Stimulated activated CD4-positive, alpha-beta T cell treated with anti-CD3 and anti-CD28 coated beads, Interleukin-2, amount 100 ng/mL, for 24 hours (primary cell): ENCODE measurements around the gene TLCD3B.

ENCODE experiments used
- DNase-seq, 2 donors: peaks; one replicate each; pipeline ENCODE4 v3.0.0-alpha.2; 2020

Gene TLCD3B

DNA sequence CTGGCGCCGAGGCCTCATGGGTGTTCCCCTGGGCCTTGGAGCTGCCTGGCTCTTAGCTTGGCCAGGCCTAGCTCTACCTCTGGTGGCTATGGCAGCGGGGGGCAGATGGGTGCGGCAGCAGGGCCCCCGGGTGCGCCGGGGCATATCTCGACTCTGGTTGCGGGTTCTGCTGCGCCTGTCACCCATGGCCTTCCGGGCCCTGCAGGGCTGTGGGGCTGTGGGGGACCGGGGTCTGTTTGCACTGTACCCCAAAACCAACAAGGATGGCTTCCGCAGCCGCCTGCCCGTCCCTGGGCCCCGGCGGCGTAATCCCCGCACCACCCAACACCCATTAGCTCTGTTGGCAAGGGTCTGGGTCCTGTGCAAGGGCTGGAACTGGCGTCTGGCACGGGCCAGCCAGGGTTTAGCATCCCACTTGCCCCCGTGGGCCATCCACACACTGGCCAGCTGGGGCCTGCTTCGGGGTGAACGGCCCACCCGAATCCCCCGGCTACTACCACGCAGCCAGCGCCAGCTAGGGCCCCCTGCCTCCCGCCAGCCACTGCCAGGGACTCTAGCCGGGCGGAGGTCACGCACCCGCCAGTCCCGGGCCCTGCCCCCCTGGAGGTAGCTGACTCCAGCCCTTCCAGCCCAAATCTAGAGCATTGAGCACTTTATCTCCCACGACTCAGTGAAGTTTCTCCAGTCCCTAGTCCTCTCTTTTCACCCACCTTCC lies 43.5 kb downstream of the TLCD3B start:
- DNase-seq, result no peak

DNA sequence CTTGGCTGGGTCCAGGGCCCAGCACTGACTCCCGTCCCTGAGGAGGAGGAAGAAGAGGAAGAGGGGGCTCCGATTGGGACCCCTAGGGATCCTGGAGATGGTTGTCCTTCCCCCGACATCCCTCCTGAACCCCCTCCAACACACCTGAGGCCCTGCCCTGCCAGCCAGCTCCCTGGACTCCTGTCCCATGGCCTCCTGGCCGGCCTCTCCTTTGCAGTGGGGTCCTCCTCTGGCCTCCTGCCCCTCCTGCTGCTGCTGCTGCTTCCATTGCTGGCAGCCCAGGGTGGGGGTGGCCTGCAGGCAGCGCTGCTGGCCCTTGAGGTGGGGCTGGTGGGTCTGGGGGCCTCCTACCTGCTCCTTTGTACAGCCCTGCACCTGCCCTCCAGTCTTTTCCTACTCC lies 44.1 kb downstream of the TLCD3B start:
- DNase-seq, result no peak

DNA sequence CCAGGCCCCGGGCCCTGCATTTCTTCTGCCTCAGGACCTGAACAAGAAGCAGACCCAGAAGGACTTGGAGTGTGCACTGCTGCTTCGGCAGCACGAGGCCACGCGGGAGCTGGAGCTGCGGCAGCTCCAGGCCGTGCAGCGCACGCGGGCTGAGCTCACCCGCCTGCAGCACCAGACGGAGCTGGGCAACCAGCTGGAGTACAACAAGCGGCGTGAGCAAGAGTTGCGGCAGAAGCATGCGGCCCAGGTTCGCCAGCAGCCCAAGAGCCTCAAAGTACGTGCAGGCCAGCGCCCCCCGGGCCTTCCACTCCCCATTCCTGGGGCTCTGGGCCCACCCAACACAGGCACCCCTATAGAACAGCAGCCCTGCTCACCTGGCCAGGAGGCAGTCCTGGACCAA lies 44.8 kb downstream of the TLCD3B start:
- DNase-seq, result no peak

DNA sequence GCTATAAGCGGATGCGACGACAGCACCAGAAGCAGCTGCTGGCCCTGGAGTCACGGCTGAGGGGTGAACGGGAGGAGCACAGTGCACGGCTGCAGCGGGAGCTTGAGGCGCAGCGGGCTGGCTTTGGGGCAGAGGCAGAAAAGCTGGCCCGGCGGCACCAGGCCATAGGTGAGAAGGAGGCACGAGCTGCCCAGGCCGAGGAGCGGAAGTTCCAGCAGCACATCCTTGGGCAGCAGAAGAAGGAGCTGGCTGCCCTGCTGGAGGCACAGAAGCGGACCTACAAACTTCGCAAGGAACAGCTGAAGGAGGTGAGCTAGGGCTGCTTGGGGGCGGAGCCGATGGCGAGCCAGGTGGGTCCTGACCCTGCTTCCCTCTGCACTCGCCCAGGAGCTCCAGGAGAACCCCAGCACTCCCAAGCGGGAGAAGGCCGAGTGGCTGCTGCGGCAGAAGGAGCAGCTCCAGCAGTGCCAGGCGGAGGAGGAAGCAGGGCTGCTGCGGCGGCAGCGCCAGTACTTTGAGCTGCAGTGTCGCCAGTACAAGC lies 45.7 kb downstream of the TLCD3B start:
- no peak for DNase-seq

DNA sequence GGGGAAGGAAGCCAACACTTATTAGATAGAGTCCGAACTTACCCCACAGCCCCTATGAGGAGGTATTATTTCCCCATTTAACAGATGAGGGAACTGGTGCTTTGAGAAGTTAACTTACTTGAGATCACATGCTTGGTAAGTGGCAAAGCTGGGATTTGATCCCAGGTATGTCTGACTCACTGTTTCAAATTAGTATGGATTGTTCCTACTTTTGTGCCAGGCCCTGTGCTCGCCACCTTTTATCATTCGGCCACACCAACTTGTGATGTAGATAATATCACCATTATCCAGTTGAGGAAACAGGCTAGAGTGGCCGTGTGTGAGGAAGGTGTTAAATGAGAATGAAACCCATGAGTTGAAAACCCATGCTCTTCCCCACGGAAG lies 46.3 kb downstream of the TLCD3B start:
- no peak for DNase-seq

DNA sequence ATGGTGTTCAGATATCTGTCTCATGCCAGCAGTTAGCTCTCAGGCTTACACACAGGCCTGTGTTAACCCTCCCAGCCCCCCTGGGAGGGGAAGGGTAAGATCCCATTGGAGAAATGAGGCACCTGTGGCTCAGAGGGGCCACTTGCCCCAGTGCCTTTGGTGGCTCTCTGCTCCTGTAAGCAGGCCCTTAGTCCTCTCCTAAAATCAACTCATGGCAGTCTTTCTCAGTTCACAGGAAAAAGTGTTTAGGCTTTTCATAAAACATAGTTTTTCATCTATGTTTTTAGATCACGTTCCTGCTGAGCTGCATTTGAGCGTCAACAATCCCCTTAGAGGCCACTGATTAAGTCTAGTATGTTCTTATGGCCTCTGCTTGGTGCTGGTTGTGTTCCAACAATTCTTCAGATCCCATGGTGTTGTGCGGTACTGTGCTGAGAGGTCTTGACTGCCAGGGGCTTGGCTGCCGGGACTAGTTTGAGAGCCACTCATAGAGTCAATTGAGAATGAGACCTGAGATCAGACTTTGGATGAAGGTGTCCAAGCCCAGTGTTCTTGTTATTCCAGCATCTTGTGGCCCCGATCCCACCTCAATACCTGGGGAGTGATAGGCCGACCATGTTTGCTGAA lies 46.8 kb downstream of the TLCD3B start:
- DNase-seq, result no peak

DNA sequence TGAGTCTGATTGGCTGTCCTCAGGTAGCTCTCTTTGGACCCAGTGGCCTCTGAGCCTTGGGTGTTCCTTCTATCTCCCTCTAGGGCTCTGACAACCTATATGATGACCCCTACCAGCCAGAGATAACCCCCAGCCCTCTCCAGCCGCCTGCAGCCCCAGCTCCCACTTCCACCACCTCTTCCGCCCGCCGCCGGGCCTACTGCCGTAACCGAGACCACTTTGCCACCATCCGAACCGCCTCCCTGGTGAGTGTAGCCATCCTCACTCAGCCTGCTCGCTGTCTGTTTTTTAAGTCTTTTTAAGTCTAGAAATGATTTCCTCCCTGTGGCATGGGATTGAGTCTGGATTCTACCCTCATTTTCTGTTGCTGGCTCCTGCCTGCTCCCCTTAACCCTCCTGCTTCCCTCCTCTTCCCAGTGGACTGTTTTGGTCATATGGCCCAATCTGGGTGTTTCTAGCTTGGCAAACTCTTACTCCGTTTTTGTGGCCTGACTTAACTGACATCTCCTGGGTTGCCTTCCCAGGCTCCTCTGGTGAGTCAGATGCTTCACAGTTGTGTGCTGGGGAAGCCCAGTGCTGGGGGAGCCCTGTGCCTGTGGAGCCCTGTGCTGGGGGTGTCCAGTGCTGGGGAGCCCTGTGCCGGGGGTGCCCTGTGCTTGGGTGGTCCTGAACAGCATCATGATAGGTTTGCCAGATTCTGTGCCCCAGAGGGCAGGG lies 47.5 kb downstream of the TLCD3B start:
- no peak for DNase-seq

DNA sequence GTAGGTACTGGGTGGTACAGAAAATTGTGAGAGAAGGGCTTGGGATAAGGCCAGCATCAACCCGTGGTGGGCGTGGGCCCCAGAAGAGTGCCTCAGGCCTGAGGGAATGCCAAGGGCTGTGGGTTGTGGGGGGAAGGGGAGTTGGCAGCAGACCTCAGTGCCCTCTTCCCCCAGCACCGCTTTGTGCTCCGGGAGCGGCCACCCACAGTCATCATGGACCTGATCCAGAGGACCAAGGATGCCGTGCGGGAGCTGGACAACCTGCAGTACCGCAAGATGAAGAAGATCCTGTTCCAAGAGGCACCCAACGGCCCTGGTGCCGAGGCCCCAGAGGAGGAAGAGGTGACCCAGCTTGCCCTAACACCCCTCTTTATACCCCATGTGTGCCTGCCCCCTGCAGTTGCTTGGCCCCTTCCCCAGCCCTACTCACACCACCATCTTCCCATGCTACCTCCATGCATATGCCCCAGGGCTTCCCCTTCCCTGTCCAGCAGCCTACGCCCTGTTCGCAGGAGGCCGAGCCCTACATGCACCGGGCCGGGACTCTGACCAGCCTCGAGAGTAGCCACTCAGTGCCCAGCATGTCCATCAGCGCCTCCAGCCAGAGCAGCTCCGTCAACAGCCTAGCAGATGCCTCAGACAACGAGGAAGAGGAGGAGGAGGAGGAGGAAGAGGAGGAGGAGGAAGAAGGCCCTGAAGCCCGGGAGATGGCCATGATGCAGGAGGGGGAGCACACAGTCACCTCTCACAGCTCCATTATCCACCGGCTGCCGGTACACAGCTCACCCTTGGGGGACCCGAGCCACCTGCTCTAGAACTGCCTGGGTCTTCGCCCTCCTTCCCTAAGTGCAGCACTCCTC lies 48.3 kb downstream of the TLCD3B start:
- no peak for DNase-seq

DNA sequence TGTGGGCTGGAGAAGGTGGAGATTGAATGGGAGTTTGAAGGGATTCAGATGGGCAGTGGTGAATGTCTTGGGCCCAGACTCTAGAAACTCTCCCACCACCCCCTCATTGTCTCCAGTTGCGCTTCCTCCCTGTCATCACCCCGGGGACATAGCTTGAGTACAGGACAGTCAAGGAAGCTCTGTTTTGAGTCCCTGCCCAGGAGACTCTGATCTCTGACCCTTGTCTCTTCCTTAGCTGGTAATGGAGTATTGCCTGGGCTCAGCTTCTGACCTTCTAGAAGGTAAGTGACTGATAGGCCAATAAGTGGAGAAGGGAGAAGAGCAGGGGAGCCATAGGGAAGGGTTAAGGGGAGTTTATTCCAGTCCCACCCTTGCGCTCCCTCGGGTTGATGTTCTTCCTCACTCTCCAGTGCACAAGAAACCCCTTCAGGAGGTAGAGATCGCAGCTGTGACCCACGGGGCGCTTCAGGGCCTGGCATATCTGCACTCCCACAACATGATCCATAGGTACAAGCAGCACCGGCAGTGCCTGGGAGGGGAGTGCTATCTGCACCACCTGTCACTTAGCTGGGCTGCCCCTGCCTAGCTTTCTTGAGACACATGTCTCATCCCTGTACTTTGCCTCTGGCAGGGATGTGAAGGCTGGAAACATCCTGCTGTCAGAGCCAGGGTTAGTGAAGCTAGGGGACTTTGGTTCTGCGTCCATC lies 52.4 kb downstream of the TLCD3B start:
- no peak for DNase-seq

DNA sequence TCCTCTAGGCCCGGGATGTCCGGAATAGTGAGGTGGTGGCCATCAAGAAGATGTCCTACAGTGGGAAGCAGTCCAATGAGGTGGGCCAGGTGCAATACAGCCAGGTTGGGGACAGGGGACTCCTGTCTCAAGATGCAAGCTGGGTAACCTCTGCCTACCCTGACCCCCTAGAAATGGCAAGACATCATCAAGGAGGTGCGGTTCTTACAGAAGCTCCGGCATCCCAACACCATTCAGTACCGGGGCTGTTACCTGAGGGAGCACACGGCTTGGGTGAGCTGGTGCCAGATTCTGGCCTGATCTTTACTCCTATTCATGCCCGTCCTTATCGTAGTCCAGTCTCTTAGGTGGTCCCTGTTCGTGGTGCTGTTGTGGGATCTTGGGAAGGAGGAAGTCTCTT lies 53.0 kb downstream of the TLCD3B start:
- DNase-seq, result no peak

DNA sequence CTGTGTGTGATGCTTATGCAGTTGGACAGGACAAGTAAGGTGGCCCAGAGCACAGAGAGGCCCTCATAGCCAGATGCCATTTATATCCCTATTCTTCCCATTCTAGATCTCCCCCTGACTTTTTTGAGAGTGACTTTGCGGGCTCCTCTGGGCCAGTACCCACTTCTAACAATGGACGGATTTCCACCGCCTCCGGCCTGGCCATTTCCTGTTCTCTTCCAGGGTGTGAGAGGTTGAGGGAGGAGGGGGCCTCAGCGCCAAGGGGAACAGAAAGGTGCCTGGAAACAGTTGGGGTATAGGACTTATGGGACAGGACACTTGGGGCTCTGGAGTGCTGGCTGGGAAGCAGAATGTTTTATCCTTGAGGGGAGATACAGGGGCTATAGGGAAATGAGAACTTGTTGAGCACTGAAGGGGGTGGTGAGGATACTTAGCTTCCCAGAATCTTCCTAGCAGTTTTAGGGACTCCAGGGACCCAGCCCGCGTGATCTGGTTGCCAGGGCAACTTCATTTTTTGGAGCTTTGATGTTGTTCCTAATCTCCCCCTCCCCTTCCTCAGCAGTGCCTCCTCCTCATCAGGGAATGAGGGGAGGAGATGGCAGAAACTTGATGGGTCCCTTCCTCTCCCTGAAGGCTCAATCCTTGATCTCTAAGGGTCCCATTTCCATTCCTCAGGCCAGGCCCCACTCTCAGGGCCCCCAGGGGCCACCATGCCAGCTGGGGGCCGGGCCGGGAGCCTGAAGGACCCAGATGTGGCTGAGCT lies 53.8 kb downstream of the TLCD3B start:
- no peak for DNase-seq

DNA sequence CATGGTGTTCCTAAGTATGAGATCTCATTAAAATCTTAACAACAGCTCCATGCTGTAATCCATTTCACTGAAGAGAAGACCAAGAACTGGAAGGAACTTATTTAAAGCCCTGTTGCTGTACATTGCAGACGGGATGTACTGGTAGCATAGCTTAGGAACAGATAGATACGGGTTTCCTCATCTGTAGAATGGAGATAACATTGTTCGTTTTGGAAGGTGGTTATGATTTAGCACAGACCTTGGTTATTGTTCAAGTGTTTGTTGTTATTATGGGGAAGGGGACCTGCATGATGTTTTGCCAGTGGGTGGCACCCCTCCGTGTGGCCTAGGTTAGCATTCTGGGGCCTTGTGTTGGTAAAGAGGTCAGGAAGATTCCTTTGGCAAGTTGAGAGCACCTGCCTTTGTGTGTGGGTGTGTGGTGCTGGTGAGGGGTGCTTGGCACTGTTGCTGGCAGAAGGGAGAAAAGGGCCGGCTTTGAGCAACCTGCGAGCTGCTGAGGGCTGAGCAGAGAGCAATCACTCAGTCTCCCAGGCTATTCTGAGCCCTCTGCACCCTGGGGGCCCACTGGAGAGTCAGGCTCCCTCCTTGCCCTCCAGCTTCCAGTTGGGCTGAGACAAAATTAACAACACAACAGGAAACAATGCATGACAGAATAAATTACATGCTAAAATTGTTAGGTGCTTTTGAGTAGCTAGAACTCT lies 55.1 kb downstream of the TLCD3B start:
- no peak for DNase-seq

DNA sequence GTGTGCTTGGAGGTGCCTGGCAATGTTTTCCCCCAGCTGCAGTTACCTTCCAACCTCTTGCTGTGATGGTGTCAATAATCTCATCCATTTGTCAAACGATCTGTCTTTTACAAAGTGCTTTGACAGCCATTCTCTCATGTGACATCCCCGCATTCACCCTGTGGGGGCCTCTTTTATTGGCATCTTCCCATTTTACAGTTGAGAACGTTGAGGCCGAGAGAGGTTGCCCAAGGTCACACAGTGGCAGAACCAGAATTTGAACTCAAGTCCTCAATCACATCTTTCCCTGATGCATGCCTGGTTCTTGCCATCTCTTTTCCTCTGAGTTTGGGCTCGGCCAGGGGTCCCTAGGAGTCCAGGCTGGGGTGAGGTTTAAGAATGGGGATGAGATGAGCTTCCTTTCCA lies 55.9 kb downstream of the TLCD3B start:
- no peak for DNase-seq
